ENCODE measurements around the gene NOP10. TPM values are rescaled to one million over a fixed set of nuclear protein-coding genes. Genes with fewer than 3 reads are reported as not detected.
"Not testable (repeated sequence)": the region's sequence is repeated elsewhere in the genome, so short reads cannot be mapped to it uniquely, and the experiment has no call there.

NOP10 gene
- total RNA-seq = 134 and 139 TPM in 2 replicates
- long read RNA-seq, transcript NOP10-201 (2 exons, 554 nt) = major isoform, 18 of 18 reads
- long read RNA-seq, partial matches to known transcripts = 0 of 18 reads
- long read RNA-seq, other reads (novel, unspliced or antisense) = 0 of 18 reads

DNA sequence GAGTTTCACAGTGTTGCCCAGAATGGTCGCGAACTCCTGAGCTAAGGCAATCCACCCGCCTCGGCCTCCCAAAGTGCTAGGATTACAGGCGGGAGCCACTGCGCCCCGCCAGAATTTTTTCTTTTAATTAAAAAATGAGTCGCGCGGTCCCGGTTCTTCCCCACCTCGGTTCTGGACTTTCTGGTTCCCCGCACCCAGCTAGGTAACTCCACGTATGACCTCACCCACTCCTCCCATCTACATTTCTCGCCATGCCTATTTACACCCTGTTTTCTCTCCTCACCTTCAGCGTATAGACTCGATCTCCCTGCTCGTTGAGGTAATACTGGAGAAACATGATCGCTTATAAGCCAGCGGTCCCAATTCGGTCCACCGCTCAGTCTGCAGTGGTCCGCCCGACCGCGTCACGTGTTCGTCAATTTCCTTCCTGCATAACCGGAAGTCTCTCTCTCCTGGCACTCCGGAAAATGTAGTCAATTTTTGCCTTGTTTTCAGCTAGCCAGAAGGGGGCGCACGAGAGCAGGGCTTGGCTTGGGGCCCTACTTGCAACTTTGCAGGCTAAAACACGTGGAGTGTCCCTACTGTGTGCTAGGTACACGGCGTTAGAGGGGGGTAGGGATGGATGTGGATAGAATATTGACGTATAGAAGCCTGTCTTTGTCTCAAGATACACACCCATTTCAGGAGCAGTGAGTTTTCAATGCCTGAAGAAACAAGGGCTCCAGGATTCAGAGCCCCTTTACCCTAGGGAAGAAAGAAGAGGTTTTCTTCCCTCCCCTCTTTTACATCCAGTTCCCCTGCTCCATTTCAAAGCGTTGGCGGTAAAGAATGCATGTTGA lies at the start of gene NOP10, which contains the start of gene NUTM1:
TSS of gene NOP10 (minus strand) at position 400 of the 839 bp plus-strand sequence. CDS start at position 337, 63 bp downstream.
TSS of gene NUTM1 (plus strand) at position 579 of the 839 bp plus-strand sequence. CDS start 382 bp downstream, outside the sequence.
- H3K4me3 Mint-ChIP-seq (ENCODE audit: low read depth) = no peak within 1 kb of the TSS
- H3K4me1 Mint-ChIP-seq (ENCODE audit: low read depth) = peaks cover 8% of the 10 kb centered on the region
- peak within 1 kb of the TSS; percentile 85 for H3K27ac Mint-ChIP-seq
- peaks cover 12% of the 10 kb centered on the region for H3K36me3 Mint-ChIP-seq (ENCODE audit: insufficient read depth)
- H3K27me3 Mint-ChIP-seq = peaks cover 3% of the 10 kb centered on the region
- H3K9me3 Mint-ChIP-seq (ENCODE audit: low read depth) = no peaks in the 10 kb centered on the region
- TF ChIP-seq, protein P1, sequence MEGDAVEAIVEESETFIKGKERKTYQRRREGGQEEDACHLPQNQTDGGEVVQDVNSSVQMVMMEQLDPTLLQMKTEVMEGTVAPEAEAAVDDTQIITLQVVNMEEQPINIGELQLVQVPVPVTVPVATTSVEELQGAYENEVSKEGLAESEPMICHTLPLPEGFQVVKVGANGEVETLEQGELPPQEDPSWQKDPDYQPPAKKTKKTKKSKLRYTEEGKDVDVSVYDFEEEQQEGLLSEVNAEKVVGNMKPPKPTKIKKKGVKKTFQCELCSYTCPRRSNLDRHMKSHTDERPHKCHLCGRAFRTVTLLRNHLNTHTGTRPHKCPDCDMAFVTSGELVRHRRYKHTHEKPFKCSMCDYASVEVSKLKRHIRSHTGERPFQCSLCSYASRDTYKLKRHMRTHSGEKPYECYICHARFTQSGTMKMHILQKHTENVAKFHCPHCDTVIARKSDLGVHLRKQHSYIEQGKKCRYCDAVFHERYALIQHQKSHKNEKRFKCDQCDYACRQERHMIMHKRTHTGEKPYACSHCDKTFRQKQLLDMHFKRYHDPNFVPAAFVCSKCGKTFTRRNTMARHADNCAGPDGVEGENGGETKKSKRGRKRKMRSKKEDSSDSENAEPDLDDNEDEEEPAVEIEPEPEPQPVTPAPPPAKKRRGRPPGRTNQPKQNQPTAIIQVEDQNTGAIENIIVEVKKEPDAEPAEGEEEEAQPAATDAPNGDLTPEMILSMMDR (IDR thresholded peaks at IDR 0.05; ENCODE audit: unreplicated experiment) = peak; percentile 92
- peak; percentile 85 for DNase-seq (ENCODE audit: low spot score, unreplicated experiment)

DNA sequence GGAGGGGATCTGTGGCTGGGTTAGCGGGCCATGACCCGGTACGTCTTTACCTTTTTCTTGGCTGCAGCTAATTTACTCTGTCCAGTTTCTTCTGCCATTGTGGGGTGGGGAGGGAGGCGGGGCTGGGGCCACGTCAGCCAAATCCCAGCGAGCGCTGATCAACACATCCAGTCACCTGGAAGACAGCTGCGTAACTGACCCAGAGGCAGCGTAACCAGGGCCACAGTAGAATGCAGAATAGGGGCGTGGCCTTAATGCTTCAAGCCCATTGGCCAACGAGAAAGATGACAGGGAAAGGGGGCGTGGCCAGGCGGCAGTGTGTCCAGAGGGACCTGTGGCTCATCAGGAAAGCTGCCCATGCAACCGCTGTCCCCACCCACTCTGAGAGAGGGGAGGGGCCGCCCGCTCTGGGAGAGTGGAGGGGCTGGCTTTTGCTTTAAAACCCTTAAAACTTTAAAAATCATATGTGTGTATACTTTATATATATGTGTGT lies 46.7 kb upstream of the NOP10 start:
- H3K27ac Mint-ChIP-seq; H3K36me3 Mint-ChIP-seq (ENCODE audit: insufficient read depth); DNase-seq (ENCODE audit: low spot score, unreplicated experiment); H3K9me3 Mint-ChIP-seq (ENCODE audit: low read depth); H3K4me1 Mint-ChIP-seq (ENCODE audit: low read depth); H3K4me3 Mint-ChIP-seq (ENCODE audit: low read depth); H3K27me3 Mint-ChIP-seq: not testable (repeated sequence)

GRCh38 chr15:34381829-34382521 lies 39.0 kb upstream of the NOP10 start:
- H3K4me1 Mint-ChIP-seq (ENCODE audit: low read depth); H3K27ac Mint-ChIP-seq; H3K36me3 Mint-ChIP-seq (ENCODE audit: insufficient read depth); DNase-seq (ENCODE audit: low spot score, unreplicated experiment); H3K27me3 Mint-ChIP-seq; H3K9me3 Mint-ChIP-seq (ENCODE audit: low read depth); H3K4me3 Mint-ChIP-seq (ENCODE audit: low read depth): not testable (repeated sequence)

DNA sequence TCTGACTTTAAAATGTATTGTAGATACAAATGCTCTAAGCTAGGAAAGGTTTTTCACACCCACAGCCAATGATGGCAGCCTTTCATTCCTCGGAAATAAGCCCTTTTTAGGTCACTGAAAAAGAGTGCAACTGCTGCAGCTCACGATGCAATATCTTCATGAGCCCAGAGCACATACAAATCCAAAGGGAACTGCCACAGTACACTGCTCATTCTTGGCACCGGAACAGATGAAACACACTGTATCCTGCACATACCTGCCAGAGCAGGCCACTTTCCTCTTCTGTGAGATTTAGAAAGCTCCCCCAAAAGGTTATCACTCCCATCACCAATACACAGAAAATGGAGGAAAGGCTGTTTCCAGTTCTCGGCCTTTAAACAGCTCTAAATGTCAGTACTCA lies 37.6 kb upstream of the NOP10 start:
- H3K4me1 Mint-ChIP-seq (ENCODE audit: low read depth); H3K27ac Mint-ChIP-seq; H3K9me3 Mint-ChIP-seq (ENCODE audit: low read depth); H3K4me3 Mint-ChIP-seq (ENCODE audit: low read depth); H3K27me3 Mint-ChIP-seq; H3K36me3 Mint-ChIP-seq (ENCODE audit: insufficient read depth); DNase-seq (ENCODE audit: low spot score, unreplicated experiment): not testable (repeated sequence)

- no peak overlapping the region for H3K27ac Mint-ChIP-seq
- DNase-seq (ENCODE audit: low spot score, unreplicated experiment) = no peak
- TF ChIP-seq, protein P1 (IDR thresholded peaks at IDR 0.05; ENCODE audit: unreplicated experiment) = no peak
- no peak overlapping the region for H3K4me3 Mint-ChIP-seq (ENCODE audit: low read depth)
- no peaks in the 10 kb centered on the region for H3K36me3 Mint-ChIP-seq (ENCODE audit: insufficient read depth)
- no peaks in the 10 kb centered on the region for H3K4me1 Mint-ChIP-seq (ENCODE audit: low read depth)
- no peaks in the 10 kb centered on the region for H3K27me3 Mint-ChIP-seq
- H3K9me3 Mint-ChIP-seq (ENCODE audit: low read depth) = no peaks in the 10 kb centered on the region
Observed at GRCh38 chr15:34376856-34377255, 33.9 kb upstream of the NOP10 start.

GRCh38 chr15:34375541-34375940 lies 32.6 kb upstream of the NOP10 start:
- not testable (repeated sequence) for DNase-seq (ENCODE audit: low spot score, unreplicated experiment); H3K36me3 Mint-ChIP-seq (ENCODE audit: insufficient read depth)

GRCh38 chr15:34374816-34375215 lies 31.9 kb upstream of the NOP10 start:
- H3K4me3 Mint-ChIP-seq (ENCODE audit: low read depth) = no peak overlapping the region
- H3K36me3 Mint-ChIP-seq (ENCODE audit: insufficient read depth) = no peaks in the 10 kb centered on the region
- H3K27ac Mint-ChIP-seq = no peak overlapping the region
- no peaks in the 10 kb centered on the region for H3K27me3 Mint-ChIP-seq
- no peaks in the 10 kb centered on the region for H3K4me1 Mint-ChIP-seq (ENCODE audit: low read depth)
- DNase-seq (ENCODE audit: low spot score, unreplicated experiment) = no peak
- H3K9me3 Mint-ChIP-seq (ENCODE audit: low read depth) = no peaks in the 10 kb centered on the region
- TF ChIP-seq, protein P1 (IDR thresholded peaks at IDR 0.05; ENCODE audit: unreplicated experiment) = no peak

More at GRCh38 chr15:34375541-34375940, 32.6 kb upstream of the NOP10 start:
- H3K4me3 Mint-ChIP-seq (ENCODE audit: low read depth); H3K27me3 Mint-ChIP-seq; H3K4me1 Mint-ChIP-seq (ENCODE audit: low read depth); H3K9me3 Mint-ChIP-seq (ENCODE audit: low read depth); H3K27ac Mint-ChIP-seq: not testable (repeated sequence)

Measured in progenitor cell of endocrine pancreas (in vitro differentiated cells).